Activated naive CD4-positive, alpha-beta T cell treated with anti-CD3 and anti-CD28 coated beads, Interleukin-2, amount 50 U/mL, for 16 hours (primary cell): Measurements from ENCODE around the gene SLC35F3.
A peak's percentile ranks its signal among the peaks of the same experiment; 100 is the strongest.
"Not testable (repeated sequence)": the region's sequence is repeated elsewhere in the genome, so short reads cannot be mapped to it uniquely, and the experiment has no call there.

Experiments
- DNase-seq: peaks from one replicate; pipeline ENCODE4 v3.0.0-alpha.2; 2020

SLC35F3 gene

DNA sequence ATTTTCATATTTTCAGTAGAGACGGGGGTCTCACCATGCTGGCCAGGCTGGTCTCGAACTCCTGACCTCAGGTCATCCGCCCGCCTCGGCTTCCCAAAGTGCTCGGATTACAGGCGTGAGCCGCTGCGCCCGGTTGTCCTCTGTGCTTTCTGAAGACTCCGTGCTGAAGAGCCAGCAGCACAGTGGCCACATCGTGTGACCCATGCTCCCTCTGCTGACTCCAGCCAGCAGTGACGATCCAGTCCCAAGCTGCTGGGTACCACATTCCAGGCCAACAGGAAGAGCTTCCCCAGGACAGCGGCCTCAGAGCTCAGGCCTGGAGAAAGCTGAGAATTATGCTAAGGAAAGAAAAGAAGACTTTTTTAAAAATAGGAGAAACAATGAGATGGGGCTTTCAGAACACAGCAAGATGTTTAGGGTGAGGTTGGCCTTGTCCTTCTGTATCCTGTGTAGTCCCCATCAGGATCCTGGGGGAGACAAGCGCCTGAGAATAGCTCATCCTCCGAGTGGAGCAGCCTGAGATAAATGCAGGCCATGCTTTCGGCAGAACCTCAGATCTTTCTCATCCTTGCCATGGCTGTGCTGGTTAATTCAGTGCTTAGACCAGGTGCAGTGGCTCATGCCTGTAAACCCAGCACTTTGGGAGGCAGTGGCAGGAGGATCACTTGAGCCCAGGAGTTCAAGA lies 207.1 kb downstream of the SLC35F3 start:
- no peak for DNase-seq

- DNase-seq = peak; percentile 22
Measured at GRCh38 chr1:234114648-234115307, 210.3 kb downstream of the SLC35F3 start.

DNA sequence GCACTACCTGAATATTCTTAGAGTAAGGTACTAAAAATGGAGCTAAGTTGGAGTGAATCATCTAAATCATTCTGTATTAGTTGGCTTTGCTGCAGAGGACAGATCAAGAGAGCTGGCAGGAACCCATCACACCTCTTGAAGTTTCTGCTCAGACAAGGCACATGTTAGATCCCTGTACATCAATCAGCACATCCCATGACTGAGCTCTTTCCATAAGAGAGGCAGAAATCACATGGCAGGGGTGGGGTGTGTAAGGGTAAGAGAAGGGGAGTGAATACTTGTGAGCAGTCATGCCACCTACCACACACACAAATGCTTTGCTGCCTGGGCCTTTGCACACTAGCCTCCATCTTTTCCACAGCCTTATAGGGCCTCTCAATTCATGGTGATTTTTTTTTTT lies 214.4 kb downstream of the SLC35F3 start:
- no peak for DNase-seq

- no peak for DNase-seq
Measured at GRCh38 chr1:234119431-234119830, 215.0 kb downstream of the SLC35F3 start.

DNA sequence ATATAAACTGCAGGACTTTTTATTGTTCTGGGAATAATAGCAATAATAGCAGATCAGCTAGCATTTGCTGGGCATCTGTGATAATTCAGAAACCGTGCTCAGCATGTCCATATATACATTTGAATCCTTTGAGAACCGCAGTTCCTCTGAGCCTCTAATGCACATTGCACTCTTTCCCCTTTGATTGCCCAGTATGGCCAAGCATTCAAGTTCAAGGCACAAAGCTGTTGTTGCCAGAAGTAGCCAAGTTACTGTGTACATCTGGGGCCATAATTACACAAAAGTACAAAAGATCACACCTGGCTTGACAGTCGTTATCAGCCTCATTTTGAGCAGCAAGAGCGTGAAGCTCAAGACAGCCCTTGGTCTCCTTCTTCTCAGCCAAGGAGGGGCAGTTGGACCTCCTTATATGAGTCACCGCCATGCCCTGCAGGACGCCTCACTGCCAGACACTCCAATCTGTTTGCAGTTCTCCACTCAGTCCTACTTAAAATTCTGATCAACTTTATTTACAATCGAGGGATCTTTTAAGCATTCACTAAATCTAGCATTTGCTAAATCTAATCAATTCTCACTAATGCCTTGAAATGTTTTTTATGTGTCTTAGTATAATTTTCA lies 216.0 kb downstream of the SLC35F3 start:
- no peak for DNase-seq

DNA sequence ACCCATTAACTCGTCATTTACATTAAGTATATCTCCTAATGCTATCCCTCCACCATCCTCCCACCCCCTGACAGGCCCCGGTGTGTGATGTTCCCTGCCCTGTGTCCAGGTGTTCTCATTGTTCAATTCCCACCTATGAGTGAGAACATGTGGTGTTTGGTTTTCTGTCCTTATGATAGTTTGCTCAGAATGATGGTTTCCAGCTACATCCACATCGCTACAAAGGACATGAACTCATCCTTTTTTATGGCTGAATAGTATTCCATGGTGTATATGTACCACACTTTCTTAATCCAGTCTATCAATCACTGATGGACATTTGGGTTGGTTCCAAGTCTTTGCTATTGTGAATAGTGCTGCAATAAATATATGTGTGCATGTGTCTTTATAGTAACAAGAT lies 217.2 kb downstream of the SLC35F3 start:
- DNase-seq = not testable (repeated sequence)

GRCh38 chr1:234122571-234122970 lies 218.1 kb downstream of the SLC35F3 start:
- DNase-seq = not testable (repeated sequence)

GRCh38 chr1:234123867-234124266 lies 219.4 kb downstream of the SLC35F3 start:
- DNase-seq = no peak

DNA sequence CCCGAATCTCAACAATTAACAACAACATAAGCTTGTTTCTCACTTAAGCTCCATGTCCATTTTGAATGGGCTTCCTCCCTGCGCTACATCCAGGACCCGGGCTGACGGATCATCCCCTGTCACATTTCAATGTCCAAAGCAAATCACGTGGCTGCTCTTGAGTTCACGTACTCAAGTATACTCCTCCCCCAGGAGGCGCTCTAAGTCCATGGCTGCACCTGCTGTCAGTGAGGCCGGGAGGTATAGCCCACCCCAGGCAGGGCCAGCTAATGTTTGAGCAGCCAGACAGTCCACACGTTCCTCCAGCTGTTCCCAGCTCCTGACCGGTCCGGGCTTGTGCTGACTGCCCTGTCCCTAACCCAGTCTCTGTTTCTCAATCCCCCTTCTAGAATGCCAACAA lies 220.8 kb downstream of the SLC35F3 start:
- DNase-seq = peak; percentile 48

- DNase-seq = no peak
Measured at GRCh38 chr1:234125714-234126113, 221.2 kb downstream of the SLC35F3 start.

- DNase-seq = no peak
Measured at GRCh38 chr1:234127026-234127671, 222.7 kb downstream of the SLC35F3 start.

DNA sequence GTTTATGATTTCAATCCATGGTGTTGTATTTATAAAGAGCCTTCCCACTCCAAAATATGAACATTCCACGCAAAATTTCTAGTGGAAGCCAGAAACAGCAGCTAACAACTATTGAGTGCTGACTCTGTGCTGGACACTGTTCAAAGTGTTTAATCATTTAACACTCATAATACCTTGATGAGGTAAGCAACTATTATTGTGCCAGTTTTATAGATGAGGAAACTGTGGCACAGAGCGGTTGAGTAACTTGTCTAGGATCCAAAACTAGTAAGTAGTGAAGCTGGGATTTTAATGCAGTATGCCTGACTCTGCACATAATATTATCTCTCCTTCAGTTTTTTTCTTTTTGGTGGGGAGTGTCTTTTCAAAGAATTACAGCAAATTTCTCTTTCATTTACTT lies 228.3 kb downstream of the SLC35F3 start:
- DNase-seq = no peak

- DNase-seq = no peak
Measured at GRCh38 chr1:234134878-234135277, 230.4 kb downstream of the SLC35F3 start.

DNA sequence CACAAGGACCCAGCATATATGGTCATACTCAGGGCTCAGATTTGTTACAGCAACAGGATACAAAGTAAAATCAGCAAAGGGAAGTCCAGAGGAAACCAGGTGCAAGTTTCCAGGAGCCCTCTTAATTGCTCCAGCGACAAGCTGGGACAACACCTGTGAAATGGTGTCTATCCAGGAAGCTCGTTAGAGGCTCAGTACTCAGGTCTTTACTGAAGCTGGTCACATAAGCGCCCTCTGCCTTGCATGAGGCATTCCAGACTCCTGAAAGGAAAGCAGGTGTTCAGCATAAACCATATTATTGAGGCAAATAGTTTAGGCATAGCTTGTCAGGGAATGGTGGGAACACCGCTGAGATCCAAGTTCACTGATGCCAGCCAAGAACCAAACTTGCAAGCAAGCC lies 231.0 kb downstream of the SLC35F3 start:
- no peak for DNase-seq

DNA sequence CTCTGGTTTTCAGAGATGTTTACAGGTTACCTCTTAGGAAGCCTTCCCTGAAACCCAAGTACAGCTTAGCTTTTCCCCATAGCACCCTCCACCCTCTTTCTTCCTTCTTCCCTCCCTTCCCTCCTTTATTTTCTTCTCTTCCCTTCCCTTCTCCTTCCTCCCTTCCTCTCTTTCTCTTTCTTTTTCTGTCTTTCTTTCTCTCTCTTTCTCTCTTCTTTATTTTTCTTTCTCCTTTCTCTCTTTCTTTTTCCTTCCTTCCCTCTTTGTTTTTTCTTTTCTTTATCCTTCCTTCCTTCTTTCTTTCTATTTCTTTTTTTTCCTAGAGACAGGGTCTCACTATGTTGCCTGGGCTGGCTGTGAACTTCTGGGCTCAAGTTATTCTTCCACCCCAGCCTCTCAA lies 231.6 kb downstream of the SLC35F3 start:
- no peak for DNase-seq

DNA sequence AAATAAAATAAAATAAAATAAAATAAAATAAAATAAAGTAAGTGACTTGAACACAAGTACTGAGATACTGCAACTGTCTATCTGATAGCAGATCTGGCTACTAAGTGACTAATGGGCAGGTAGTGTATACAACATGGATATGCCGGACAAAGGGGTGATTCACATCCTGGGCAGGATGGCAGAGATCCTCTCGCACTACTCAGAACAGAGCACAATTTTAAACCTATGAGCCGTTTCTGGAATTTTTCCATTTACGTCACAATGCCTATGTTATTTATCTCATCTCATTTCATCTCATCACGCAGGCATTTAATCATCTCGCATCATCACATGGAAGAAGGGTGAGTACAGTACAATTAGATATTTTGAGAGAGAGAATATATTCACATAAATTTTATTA lies 235.5 kb downstream of the SLC35F3 start:
- no peak for DNase-seq

DNA sequence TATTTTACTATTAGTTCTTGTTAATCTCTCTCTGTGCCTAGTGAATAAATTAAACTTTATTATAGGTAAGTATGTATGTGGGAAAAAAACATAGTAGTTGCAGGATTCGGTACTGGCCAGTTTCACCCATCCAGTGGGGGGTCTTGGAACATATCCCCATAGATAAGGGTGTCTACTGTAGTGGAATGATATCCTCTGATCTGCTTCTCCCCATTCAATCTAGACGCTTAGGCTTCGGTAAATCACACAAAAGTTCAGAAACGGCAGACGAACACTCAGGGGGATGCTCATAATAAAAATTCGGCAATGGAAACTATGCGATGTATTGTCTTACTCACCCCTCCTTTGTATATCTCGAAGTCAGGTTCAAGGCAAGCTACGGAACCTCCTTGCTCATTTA lies 235.9 kb downstream of the SLC35F3 start:
- no peak for DNase-seq

DNA sequence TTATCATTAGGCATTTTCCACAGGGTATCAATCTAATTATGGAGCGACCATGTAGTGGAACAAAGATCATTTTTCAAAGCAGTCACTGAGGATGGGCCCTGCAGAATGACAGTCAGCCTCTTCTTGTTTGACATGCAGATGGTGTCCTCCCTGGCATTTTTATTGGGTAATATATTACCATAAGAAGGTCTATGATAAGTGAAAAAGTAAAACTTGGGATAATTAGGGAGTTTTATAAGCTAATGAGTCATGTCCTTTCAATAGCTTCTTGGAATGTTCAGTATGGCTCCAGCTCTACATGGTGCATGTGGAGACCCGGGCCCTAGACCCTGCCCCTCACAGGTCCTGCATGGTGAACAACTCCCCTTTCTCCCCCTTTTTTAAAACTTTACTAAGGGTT lies 236.5 kb downstream of the SLC35F3 start:
- no peak for DNase-seq

DNA sequence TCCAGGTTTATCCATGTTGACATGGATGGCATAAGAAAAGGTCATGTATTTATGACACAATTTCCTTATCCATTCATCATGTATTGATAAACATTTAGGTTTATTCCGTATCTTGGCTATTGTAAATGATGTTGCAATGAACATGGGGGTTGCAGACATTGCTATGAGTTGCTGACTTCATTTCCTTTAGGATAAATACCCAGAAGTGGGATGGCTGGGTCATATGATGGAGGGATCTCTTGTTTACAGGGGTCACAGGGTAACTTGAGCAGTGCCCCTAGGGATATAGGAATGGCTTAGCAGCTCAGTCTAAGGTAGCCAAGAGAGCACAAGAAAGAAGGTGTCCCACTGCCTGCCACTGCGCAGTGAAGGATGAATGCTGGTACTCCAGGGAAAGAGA lies 239.2 kb downstream of the SLC35F3 start:
- DNase-seq = no peak

DNA sequence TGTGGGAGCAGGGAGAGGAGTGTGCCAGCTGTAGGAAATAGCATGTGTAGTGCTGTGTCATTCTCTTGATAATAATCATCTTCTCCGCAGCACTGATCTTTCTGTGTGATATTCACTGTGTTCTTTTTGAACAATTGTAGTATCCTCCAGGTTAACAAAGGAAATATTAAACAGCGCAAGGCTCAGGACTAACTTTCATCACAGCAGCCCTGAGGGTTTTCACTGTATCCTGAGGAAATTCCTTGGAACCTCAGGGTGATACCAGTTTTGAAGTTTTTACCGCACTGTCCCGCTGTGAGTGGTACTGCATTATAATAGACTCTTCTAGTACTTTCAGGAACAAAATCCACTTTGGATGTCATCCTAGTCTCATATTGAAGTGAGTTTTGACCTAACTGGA lies 240.4 kb downstream of the SLC35F3 start:
- DNase-seq = no peak

DNA sequence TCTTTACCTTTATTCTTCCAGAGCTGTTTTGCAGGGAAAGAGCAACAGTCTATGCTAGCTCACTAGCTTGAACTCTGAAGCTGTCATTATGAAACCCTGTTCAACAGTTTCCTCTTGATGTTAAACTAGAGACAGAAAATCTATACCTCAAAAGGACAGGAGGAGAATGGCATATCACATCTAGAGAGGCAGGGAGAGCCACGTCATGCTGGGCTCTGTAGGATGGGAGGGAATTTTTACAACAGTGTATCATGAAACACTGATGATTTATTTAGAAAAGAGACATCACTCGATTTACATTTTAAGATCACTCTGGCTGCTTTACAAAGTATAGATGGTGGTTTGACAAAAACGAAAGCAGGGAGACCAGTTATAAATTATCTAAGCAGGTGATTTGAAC lies 243.9 kb downstream of the SLC35F3 start:
- DNase-seq = no peak

- no peak for DNase-seq
Measured at GRCh38 chr1:234148816-234149215, 244.3 kb downstream of the SLC35F3 start.

- no peak for DNase-seq
Measured at GRCh38 chr1:234149217-234149616, 244.7 kb downstream of the SLC35F3 start.

- DNase-seq = no peak
Measured at GRCh38 chr1:234150892-234151291, 246.4 kb downstream of the SLC35F3 start.
